Liver (tissue), 3 donors: ENCODE results near the gene CPEB1.

Experiments
- EGR1 ChIP-seq, 2 donors: IDR thresholded peaks; 2 replicates each; pipeline ENCODE4 v1.6.1; 2016 to 2018; ENCODE audit warnings: antibody characterized with exemption in 2 of 2, low read depth in 2 of 2
- FOXA1 ChIP-seq: IDR thresholded peaks from 2 replicates; pipeline ENCODE4 v1.6.1; 2016; ENCODE audit warnings: antibody characterized with exemption
- RAD21 ChIP-seq, 2 donors: IDR thresholded peaks; 2 replicates each; pipeline ENCODE4 v1.6.1; 2016; ENCODE audit warnings: antibody characterized with exemption in 2 of 2, mild to moderate bottlenecking in 2 of 2
- YY1 ChIP-seq: IDR thresholded peaks from 2 replicates; pipeline ENCODE4 v1.6.1; 2016; ENCODE audit warnings: antibody characterized with exemption, mild to moderate bottlenecking
- TF ChIP-seq, protein P1 (sequence below): fragments of 150-350 bp; IDR thresholded peaks from 2 replicates; pipeline ENCODE4 v1.5.1; 2017; ENCODE audit warnings: improper control_type of control experiment, low read depth, low read length; ENCODE audit not compliant: missing input control
- TF ChIP-seq, protein P2 (sequence below): IDR thresholded peaks from 2 replicates; pipeline ENCODE4 v1.6.1; 2016; ENCODE audit warnings: antibody characterized with exemption
- donor health status: healthy.
- donor health status: healthy.

DNA sequence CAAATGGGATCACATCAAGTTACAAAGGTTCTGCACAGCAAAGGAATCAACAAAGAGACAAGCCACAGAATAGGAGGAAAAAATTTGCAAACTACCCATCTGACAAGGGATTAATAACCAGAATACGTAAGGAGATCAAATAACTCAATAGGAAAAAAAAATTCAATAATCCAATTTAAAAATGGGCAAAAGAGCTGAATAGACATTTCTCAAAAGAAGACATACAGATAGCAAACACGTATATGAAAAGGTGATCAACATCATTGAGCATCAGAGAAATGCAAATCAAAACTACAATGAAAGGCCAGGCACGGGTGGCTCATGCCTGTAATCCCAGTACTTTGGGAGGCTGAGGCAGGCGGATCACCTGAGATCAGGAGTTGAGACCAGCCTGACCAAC, 23.5 kb upstream of the CPEB1 start:
- TF ChIP-seq, protein P1, sequence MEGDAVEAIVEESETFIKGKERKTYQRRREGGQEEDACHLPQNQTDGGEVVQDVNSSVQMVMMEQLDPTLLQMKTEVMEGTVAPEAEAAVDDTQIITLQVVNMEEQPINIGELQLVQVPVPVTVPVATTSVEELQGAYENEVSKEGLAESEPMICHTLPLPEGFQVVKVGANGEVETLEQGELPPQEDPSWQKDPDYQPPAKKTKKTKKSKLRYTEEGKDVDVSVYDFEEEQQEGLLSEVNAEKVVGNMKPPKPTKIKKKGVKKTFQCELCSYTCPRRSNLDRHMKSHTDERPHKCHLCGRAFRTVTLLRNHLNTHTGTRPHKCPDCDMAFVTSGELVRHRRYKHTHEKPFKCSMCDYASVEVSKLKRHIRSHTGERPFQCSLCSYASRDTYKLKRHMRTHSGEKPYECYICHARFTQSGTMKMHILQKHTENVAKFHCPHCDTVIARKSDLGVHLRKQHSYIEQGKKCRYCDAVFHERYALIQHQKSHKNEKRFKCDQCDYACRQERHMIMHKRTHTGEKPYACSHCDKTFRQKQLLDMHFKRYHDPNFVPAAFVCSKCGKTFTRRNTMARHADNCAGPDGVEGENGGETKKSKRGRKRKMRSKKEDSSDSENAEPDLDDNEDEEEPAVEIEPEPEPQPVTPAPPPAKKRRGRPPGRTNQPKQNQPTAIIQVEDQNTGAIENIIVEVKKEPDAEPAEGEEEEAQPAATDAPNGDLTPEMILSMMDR: no peak
- TF ChIP-seq, protein P2, sequence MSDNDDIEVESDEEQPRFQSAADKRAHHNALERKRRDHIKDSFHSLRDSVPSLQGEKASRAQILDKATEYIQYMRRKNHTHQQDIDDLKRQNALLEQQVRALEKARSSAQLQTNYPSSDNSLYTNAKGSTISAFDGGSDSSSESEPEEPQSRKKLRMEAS: no peak
- no peak for TF ChIP-seq FOXA1
- TF ChIP-seq EGR1 (IDR thresholded peaks at IDR 0.05; ENCODE audit: low read depth in 2 of 2): no peak
- no peak for TF ChIP-seq RAD21 (IDR thresholded peaks at IDR 0.05)
- no peak for TF ChIP-seq YY1
